HG02870 (cell line): Measurements from ENCODE around the gene CISD2.
"Not testable (repeated sequence)": the region's sequence is repeated elsewhere in the genome, so short reads cannot be mapped to it uniquely, and the experiment has no call there.

Source experiments
- ATAC-seq: cut with Tn5 transposase; IDR thresholded peaks from one replicate; pipeline ENCODE4 v1.9.1; 2021; ENCODE audit warnings: mild to moderate bottlenecking, moderate library complexity; ENCODE audit not compliant: unreplicated experiment

Gene CISD2

DNA sequence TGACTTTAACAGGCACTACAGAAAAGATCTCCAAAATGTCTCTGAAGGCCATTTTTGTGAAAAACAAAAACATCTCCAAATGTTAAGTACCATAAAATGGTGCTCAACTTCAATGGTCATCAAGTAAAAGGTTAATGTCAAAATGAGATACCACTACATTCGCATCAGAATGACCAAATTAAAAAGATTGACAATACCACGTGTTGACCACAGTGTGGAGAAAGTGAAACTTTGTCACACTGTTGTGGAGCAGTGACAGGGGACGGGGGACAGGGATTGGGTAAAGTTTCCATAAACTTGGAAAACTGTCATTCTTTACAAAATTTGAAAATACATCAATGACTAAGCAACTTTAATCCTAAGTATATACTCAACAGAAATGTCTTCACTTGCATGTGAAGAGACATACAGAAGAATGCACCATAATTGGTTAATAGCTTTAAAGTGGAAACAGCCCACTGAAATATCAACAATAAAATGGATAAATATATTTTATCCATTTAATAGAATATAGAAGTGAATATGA is 19.1 kb upstream of the CISD2 start:
- no peak for ATAC-seq

- no peak for ATAC-seq
Measured at GRCh38 chr4:102850370-102850769, 18.4 kb upstream of the CISD2 start.

DNA sequence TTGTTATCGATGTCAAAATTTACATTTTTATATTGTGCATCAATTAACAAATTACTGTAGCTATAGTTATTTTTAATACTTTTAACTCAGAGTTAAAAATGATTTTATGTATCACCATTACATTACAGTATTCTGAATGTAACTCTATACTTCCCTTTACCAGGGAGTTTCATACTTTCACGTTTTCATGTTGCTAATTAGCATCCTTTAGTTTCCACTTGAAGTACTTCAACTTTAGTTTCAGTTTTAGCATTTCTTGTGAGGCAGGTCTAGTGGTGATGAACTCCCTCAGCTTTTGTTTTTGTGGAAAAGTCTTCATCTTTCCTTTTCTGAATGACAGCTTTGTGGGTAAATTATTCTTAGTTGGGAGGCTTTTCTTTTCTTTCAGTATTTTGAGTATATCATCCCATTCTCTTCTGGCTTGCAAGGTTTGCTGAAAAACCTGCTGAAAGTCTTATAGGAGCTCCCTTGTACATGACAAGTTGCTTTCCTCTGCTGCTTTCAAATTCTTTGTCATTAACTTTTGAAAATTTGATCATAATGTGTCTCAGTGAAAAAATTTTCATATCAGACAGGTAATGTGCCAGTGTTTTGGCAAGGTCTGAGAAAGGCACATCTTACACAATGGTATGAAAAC is 9.8 kb upstream of the CISD2 start:
- ATAC-seq: no peak

DNA sequence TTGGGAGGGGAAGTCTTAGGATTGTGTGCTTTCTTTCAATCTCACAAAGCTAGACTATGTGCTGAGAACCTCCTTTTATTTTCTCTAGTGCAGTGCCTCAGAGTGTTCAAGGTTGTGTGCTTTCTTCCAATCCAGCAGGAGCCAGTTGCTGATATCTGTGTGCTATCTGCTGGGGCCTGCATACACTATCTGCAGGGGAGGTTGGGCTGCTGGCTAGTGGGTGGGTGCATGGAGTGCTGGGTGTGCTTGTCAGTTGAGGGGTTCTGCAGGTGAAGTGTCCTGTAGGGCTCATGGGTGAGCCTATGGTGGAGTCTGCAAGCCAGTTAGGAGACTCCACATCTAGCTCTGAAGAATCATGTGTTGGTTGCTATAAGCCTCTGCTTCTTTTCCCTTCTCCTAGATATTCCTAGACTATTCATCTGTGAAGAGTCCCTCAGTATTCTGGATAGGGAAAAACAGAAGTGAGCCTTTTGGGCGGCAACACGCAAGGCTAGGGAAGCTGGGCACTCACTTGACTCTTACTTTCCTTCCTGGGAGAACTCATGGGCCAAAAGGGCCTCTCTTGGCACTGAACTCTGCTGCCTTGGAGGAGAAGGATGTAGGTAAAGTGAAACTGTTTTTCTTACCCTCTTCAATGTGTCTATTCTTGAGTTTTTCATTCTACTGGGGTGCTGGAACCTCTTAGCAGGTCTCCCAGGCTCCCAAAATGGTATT is 8.0 kb upstream of the CISD2 start:
- no peak for ATAC-seq

- ATAC-seq: no peak
Measured at GRCh38 chr4:102862016-102862415, 6.8 kb upstream of the CISD2 start.

GRCh38 chr4:102862747-102863146 is 6.0 kb upstream of the CISD2 start:
- ATAC-seq: no peak

DNA sequence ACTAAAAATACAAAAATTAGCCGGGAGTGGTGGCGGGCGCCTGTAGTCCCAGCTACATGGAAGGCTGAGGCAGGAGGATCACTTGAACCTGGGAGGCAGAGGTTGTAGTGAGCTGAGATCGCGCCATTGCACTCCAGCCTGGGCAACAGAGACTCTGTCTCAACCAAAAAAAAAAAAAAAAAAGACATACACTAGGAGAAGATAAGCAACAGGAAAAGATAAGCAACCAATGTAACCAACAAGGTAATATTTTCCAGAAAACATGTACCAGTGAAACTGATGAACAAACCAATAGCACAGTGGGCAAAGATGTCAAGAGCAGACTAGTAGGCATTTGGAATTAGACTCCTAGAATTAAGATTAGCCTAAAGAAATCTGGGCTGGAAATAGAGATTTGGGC is 3.5 kb upstream of the CISD2 start:
- ATAC-seq: not testable (repeated sequence)

DNA sequence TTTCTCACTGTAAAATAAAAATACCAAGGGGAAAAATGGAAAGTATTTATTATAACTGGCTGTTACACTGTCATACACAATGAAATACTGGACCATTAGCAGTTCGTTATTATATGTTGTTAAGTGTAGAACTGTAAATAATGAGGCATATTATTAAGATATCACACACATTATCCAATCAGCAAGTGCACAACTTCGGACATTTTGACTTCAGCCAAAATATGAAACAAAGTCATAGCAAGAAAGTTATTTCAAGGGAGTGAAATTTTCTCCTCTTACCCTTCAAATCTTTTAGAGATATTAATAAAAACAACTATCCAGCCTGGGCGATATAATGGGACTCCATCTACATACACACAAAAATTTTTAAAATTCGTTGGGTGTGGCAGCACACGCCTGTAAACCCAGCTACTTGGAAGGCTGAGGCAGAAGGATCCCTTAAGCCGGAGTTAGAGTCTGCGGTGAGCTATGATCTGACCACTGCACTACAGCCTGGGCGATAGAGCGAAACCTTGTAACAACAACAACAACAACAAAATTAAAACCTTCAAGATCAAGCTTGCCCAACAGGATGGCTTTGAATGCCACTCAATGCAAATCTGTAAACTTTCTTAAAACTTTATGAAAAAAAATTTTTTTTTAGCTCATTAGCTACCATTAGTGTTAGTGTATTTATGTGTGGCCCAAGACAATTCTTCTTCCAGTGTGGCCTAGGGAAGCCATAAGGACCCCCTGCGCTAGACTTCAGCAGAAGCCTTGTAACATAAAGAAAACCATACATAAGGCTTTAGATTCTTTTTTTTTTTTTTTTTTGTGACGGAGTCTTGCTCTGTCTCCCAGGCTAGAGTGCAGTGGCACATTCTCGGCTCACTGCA is 1.3 kb upstream of the CISD2 start:
- no peak for ATAC-seq

DNA sequence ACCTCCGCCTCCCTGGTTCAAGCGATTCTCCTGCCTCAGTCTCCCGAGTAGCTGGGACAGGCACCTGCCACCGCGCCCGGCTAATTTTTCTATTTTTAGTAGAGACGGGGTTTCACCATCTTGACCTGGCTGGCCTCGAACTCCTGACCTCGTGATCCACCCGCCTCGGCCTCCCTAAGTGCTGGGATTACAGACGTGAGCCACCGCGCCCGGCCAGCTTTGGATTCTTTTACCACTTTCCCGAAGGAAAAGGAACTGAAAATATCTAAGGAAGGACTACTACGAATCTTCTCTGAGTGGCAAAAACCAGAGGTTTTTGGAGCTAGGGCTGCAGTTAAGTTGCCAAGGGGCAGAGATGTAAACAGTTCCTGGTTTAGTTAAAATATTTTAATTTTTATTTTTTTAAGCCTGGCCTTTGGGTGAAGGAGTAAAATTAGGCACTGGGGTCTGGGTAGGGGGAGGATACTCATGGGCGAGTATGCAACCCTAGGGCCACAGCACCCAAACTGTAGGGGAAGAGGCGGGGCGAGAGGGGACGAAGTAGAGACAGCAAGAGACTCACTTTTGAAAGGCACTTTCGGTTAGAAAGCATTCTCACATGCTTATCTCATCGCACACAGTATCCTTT is 525 bp upstream of the CISD2 start:
- ATAC-seq: no peak

DNA sequence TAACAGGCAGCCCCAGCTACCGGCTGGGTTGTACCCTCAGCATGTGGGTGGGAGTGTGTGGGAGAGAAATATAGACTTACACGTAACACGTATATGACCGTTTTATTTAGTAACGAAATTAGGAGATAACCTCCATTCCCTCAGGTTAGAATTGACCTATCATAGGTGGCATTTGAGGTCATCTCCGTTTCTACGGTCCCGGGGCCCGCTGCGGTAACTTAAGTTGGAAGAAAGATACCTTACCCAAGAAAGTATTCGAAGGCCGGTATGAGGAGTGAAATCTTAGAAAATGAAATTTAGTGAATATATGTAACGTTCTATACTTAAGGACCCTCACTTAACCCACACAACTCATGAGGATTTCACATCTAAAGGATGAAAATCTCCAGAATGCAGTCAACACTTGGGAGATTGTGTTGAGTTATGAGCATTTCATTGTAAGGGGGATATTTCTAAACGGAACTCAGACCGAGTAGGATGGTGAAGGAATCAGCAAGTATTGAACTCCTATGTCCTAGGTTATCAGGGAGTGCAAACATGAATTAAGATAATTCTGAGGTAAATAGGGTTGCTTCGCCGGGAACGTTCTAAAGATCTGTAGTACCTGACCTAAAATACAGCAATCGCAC is 891 bp downstream of the CISD2 start:
- ATAC-seq: peak; percentile 34

GRCh38 chr4:102871772-102872171 is 3.0 kb downstream of the CISD2 start:
- no peak for ATAC-seq

GRCh38 chr4:102877477-102878106 is 8.8 kb downstream of the CISD2 start:
- ATAC-seq: not testable (repeated sequence)

- not testable (repeated sequence) for ATAC-seq
Measured at GRCh38 chr4:102878349-102878748, 9.6 kb downstream of the CISD2 start.

- no peak for ATAC-seq
Measured at GRCh38 chr4:102878901-102879300, 10.1 kb downstream of the CISD2 start.

- ATAC-seq: no peak
Measured at GRCh38 chr4:102881343-102881742, 12.6 kb downstream of the CISD2 start.

GRCh38 chr4:102883278-102883677 is 14.5 kb downstream of the CISD2 start:
- ATAC-seq: no peak

- not testable (repeated sequence) for ATAC-seq
Measured at GRCh38 chr4:102888570-102888969, 19.8 kb downstream of the CISD2 start.

DNA sequence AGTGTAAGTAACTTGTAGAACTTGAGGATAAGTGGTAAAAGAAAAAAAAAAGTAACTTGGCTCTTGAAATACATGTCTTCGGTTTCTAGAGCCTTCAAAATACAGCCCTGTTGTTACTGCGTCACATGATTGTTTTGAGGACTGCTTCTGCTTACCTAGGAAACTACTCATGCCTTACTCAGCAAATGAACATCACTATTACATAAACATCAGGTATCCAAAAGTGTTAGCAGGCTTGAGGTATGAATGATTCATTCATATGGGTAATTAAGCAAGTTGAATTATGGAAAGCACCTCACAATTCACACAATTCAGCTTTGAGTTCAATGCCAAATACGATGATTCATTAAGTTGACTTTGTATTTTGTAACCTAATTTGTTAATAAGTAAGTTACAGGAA is 21.1 kb downstream of the CISD2 start:
- ATAC-seq: not testable (repeated sequence)

DNA sequence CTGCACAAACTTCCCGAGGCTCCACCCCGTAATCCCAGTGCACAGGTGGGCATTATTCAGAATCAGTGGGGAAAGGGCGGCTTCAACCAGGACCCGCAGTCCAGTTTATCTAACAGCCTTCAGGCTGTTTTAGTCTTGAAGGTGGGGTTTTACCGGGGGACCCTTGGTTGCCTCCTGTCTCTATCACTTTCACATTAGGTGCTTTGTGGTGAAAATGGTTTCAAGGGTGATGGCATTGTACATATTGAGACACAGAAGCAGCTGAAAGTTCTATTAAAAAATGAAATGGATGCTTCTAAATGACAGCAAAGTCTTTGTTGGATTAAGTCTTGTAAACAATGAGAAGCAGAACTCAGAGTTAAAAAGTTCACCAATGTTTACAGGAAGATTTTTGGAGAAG is 27.8 kb downstream of the CISD2 start:
- not testable (repeated sequence) for ATAC-seq

DNA sequence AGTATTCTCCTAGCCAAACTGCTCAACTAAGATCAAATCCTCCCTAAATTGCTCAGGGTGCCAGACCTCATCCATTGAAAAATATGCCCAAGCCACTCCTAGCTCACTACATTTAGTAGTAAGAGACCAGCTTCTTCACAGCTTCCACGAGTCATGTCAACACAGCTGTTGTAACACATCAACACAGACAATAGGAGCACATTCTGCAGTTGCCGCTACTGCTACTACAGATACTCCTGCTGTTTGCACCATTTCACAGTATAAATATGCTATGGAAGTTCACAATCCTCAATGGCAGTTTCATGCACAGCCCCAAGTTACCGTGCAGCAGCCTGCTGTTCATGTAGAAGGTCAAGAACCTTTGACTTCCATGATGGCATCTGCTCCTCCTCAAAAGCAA is 28.8 kb downstream of the CISD2 start:
- not testable (repeated sequence) for ATAC-seq
